K562 (cell line): ENCODE measurements around the gene MKS1. TPM values are rescaled to one million over a fixed set of nuclear protein-coding genes. Genes with fewer than 3 reads are reported as not detected.

Source experiments
- ATAC-seq: fragments of 200-7000 bp; cut with Tn5 transposase; 3 replicates; pipeline ENCODE4 v1.9.1; 2020; ENCODE audit warnings: moderate library complexity
- BruUV-seq: library from RNA; stranded (reverse); fragments of 400-500 nt; replicated peaks from 2 replicates; lab custom pipeline; 2021; lab: Mats Ljungman, UMichigan
- CTCF ChIA-PET: fragments of 300-600 bp; formaldehyde crosslinking; extraction: SDS; loops from one replicate; lab custom pipeline; 2021; ENCODE audit warnings: low intra/inter-chr PET ratio; lab: Yijun Ruan, JAX
- POLR2A ChIA-PET: fragments of 300-600, 350-650 bp; sonication (Branson Sonifier 250); formaldehyde crosslinking; extraction: SDS; loops from one replicate; lab custom pipeline; 2021; ENCODE audit warnings: antibody characterized with exemption, inconsistent platforms; lab: Yijun Ruan, JAX
- DNase-seq, 4 experiments: peaks; one replicate each; pipeline versions ENCODE4 v3.0.0 to v3.0.0-alpha.2; 2011 to 2018; ENCODE audit warnings: low spot score in 3 of 4, mixed read lengths in 3 of 4; ENCODE audit errors: extremely low read depth in 1 of 4
- FAIRE-seq: peaks from 2 replicates; lab custom pipeline; 2011; peaks lifted over from hg19 to GRCh38; lab: Jason Lieb, UNC
- H2AFZ ChIP-seq: 2 replicates; pipeline ENCODE4 v1.6.0; 2011; ENCODE audit warnings: low read depth, low read length, control low read depth, inconsistent platforms
- H3K27ac ChIP-seq: fragments of 200-600 bp; 3 replicates; pipeline ENCODE4 v1.8.0; 2011; ENCODE audit warnings: low read depth, mild to moderate bottlenecking, control low read depth, inconsistent platforms, low read length, moderate library complexity, mixed read lengths; ENCODE audit errors: extremely low read depth
- H3K27me3 ChIP-seq, 2 experiments: fragments of 300-600 bp in 1 of 2; 2 replicates in 1 of 2; 3 replicates in 1 of 2; pipeline versions ENCODE4 v1.6.0 to v1.8.0; 2011; ENCODE audit warnings: inconsistent platforms in 2 of 2, low read length in 2 of 2, mild to moderate bottlenecking in 1 of 2, mixed read lengths in 1 of 2, moderate library complexity in 1 of 2; ENCODE audit not compliant: control insufficient read depth in 2 of 2, insufficient read depth in 2 of 2
- H3K36me3 ChIP-seq: fragments of 300-600 bp; 3 replicates; pipeline ENCODE4 v1.8.0; 2011; ENCODE audit warnings: mild to moderate bottlenecking, low read length, inconsistent platforms; ENCODE audit not compliant: control insufficient read depth, insufficient read depth
- H3K4me1 ChIP-seq, 2 experiments: fragments of 200-600 bp in 1 of 2; replicated peaks in 1 of 2; 2 replicates in 1 of 2; 3 replicates in 1 of 2; pipeline versions ENCODE4 v1.5.1 to v1.8.0; 2011; ENCODE audit warnings: inconsistent platforms in 2 of 2, low read length in 2 of 2, mild to moderate bottlenecking in 1 of 2, mixed read lengths in 1 of 2, moderate library complexity in 1 of 2; ENCODE audit not compliant: control insufficient read depth in 2 of 2, insufficient read depth in 2 of 2
- H3K4me2 ChIP-seq: 2 replicates; pipeline ENCODE4 v1.6.1; 2011; ENCODE audit warnings: low read length, control low read depth, inconsistent platforms, mixed read lengths; ENCODE audit not compliant: insufficient read depth
- H3K4me3 ChIP-seq: fragments of 200-600 bp; sonication (generic), shearing (Covaris generic); 2 replicates; pipeline ENCODE4 v1.5.1; 2016; ENCODE audit warnings: control low read depth, inconsistent platforms
- H3K79me2 ChIP-seq: fragments of 200-600 bp; 3 replicates; pipeline ENCODE4 v1.8.0; 2011; ENCODE audit warnings: low read length, inconsistent platforms; ENCODE audit not compliant: control insufficient read depth, insufficient read depth
- H3K9ac ChIP-seq, 2 experiments: 2 replicates each; pipeline versions ENCODE4 v1.6.0 to v1.6.1; 2011; ENCODE audit warnings: low read depth in 2 of 2, low read length in 2 of 2, control low read depth in 1 of 2, inconsistent platforms in 1 of 2, mild to moderate bottlenecking in 1 of 2, mixed read lengths in 1 of 2; ENCODE audit not compliant: insufficient read depth in 1 of 2
- H3K9me1 ChIP-seq: one replicate; pipeline ENCODE4 v1.6.0; 2011; ENCODE audit warnings: inconsistent platforms, mild to moderate bottlenecking, low read length, moderate library complexity; ENCODE audit not compliant: control insufficient read depth, insufficient read depth
- H3K9me3 ChIP-seq: replicated peaks from 2 replicates; pipeline ENCODE4 v1.5.1; 2011; ENCODE audit warnings: low read depth, low read length, inconsistent platforms; ENCODE audit not compliant: control insufficient read depth, insufficient read depth
- H4K20me1 ChIP-seq: replicated peaks from 2 replicates; pipeline ENCODE4 v1.6.1; 2011; ENCODE audit warnings: low read length, inconsistent platforms, mixed read lengths; ENCODE audit not compliant: control insufficient read depth, insufficient read depth
- ELF1 ChIP-seq: fragments of 200-800 bp; sonication (Bioruptor generic); IDR thresholded peaks from 2 replicates; pipeline ENCODE4 v1.6.1; 2016; ENCODE audit warnings: missing genetic modification characterization, missing compliant biosample characterization
- MAFK ChIP-seq: IDR thresholded peaks from 2 replicates; pipeline ENCODE4 v1.6.1; 2011; ENCODE audit warnings: low read length, improper control_type of control experiment
- PCBP1 ChIP-seq: fragments of 200-400 bp; formaldehyde crosslinking; IDR thresholded peaks from 2 replicates; pipeline ENCODE4 v1.6.1; 2018; ENCODE audit warnings: mild to moderate bottlenecking, low read depth, low read length; ENCODE audit not compliant: poor library complexity, severe bottlenecking
- RAD21 ChIP-seq, 2 experiments: fragments of 250-450 bp in 1 of 2; fragments of 450-650 bp in 1 of 2; sonication (Bioruptor Pico) in 1 of 2; formaldehyde crosslinking in 1 of 2; IDR thresholded peaks in 1 of 2; conservative IDR thresholded peaks in 1 of 2; 2 replicates each; pipeline versions ENCODE4 v1.4.0 to v1.8.0; 2020 to 2022; ENCODE audit warnings: mild to moderate bottlenecking in 2 of 2, moderate library complexity in 1 of 2
- U2AF1 ChIP-seq: fragments of 200-400 bp; formaldehyde crosslinking; optimal IDR thresholded peaks from 2 replicates; pipeline ENCODE3; 2017; ENCODE audit warnings: mild to moderate bottlenecking, low read depth, low read length, moderate library complexity
- ZNF133 ChIP-seq: fragments of 250-450 bp; sonication (Bioruptor Pico); IDR thresholded peaks from 2 replicates; pipeline ENCODE4 v1.4.0; 2020; ENCODE audit warnings: mild to moderate bottlenecking
- WGBS: fragments of 100-300 bp; shearing (Covaris generic); methylation state at CpG from one replicate; pipeline ENCODE4 v1.1.6; 2016; ENCODE audit warnings: low coverage, mixed read lengths; ENCODE audit not compliant: insufficient coverage; ENCODE audit errors: missing lambda C conversion rate; 5-methylcytosine and 5-hydroxymethylcytosine counted together
- in situ Hi-C: fragments of 300-500 bp; cut with MboI; formaldehyde crosslinking; loops from 4 replicates; pipeline ENCODE4 v1.15.0; 2018; ENCODE audit warnings: inconsistent platforms, mixed read lengths
- intact Hi-C: fragments of 100-400 bp; cut with micrococcal nuclease; formaldehyde crosslinking; loops from 2 replicates; pipeline ENCODE4 v1.14.2; 2022
- polyA plus RNA-seq, 8 experiments: library from polyadenylated mRNA; depleted of rRNA in 4 of 8; stranded (reverse) in 5 of 8; unstranded in 3 of 8; fragments of >200 nt; fragmentation: Nextera tagmentation in 2 of 8; fragmentation: Illumina TruSeq in 1 of 8; extraction: Ambion mirVana in 2 of 8; extraction: Trizol in 1 of 8; gene quantifications; 2 replicates each; pipeline versions ENCODE4 v1.2.1 to v1.2.3, GENCODE V29; 2011 to 2014; ENCODE audit warnings: inconsistent platforms in 1 of 8, missing spikeins in 1 of 8
- total RNA-seq, 7 experiments: library from RNA; depleted of rRNA in 6 of 7; stranded (reverse); fragments of >200 nt in 6 of 7; fragmentation: Illumina TruSeq in 2 of 7; extraction: Trizol in 2 of 7; gene quantifications; 2 replicates each; pipeline versions ENCODE4 v1.2.1 to v1.2.3, GENCODE V29; 2011 to 2021; ENCODE audit warnings: low replicate concordance in 1 of 7
- TF ChIP-seq, protein P1 (sequence below), 3 experiments: IDR thresholded peaks in 2 of 3; conservative IDR thresholded peaks in 1 of 3; 2 replicates each; pipeline ENCODE4 v1.5.1; 2011 to 2012; ENCODE audit warnings: low read length in 3 of 3, mild to moderate bottlenecking in 3 of 3, control low read depth in 2 of 3, improper control_type of control experiment in 1 of 3, inconsistent platforms in 1 of 3, low read depth in 1 of 3, mixed read lengths in 1 of 3, moderate library complexity in 1 of 3; ENCODE audit not compliant: insufficient read depth in 2 of 3

MKS1 gene
- total and polyA plus RNA-seq, 9 of the 15 experiments (the other 6 are each of a cell fraction or from before 2014, with no cell fraction given), result 16.3 to 31.0 (median 25.9) TPM

DNA sequence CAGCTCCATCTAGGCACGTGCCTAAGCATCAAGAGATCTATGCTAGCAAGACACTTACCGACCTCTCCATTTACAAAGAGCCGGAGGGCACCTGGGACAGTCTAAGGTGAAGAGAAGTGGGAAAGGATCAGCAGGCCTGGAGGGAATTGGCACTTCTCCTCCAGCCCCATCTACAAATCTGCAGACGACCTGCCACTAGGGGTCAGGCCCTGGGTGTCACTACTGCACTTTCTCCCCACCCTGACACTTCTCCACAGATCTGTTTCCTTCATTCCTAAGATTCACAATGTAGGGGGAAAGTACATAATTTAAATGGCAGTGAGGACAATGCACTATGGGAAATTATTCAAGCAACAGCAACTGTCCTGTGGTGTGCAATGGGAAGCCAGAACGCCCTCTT lies 8.1 kb downstream of the MKS1 start:
- peak; percentile 59 for FAIRE-seq
- intact Hi-C loops, result no loop called here
- H4K20me1 ChIP-seq, result no peaks in the 10 kb centered on the region
- H3K36me3 ChIP-seq, result peaks cover 71% of the 10 kb centered on the region; the same call in 2 of the 3 replicates
- H3K4me3 ChIP-seq, result no peak overlapping the region
- ChIA-PET POLR2A (no interaction called here), CTCF (interaction anchor here (0.7 kb wide), 1 partner anchor 236 kb away, joined by 3 read pairs; no protein-coding TSS in a partner anchor)
- H2AFZ ChIP-seq, result no peak overlapping the region
- no peaks in the 10 kb centered on the region for H3K27me3 ChIP-seq
- no peaks in the 10 kb centered on the region for H3K9me1 ChIP-seq
- H3K9ac ChIP-seq, result no peak overlapping the region
- WGBS, result 62% methylated on average over 5 of the region's 5 CpGs
- in situ Hi-C loops, result no loop called here
- no peaks in the 10 kb centered on the region for H3K79me2 ChIP-seq
- H3K4me2 ChIP-seq, result no peak overlapping the region
- peak; percentile 54; the same call in 2 of the 3 replicates for ATAC-seq
- DNase-seq, result peak in 2 of 4 experiments; percentile 26 to 41
- no peaks in the 10 kb centered on the region for H3K9me3 ChIP-seq
- H3K27ac ChIP-seq, result no peak overlapping the region
- H3K4me1 ChIP-seq, result no peaks in the 10 kb centered on the region; a peak in 1 of 5 replicates
- no TSS peak for BruUV-seq
- peak in 1 of 2 experiments; percentile 23; a peak in 1 of 4 replicates for TF ChIP-seq RAD21 (CRISPR knock-in tag; conservative IDR thresholded peaks at IDR 0.05 in 1 of 2, IDR thresholded peaks at IDR 0.05 in 1 of 2)
- no peak for TF ChIP-seq MAFK
- TF ChIP-seq ZNF133 (CRISPR knock-in tag), result no peak
- TF ChIP-seq PCBP1, result no peak
- TF ChIP-seq U2AF1, result no peak
- TF ChIP-seq, protein P1, sequence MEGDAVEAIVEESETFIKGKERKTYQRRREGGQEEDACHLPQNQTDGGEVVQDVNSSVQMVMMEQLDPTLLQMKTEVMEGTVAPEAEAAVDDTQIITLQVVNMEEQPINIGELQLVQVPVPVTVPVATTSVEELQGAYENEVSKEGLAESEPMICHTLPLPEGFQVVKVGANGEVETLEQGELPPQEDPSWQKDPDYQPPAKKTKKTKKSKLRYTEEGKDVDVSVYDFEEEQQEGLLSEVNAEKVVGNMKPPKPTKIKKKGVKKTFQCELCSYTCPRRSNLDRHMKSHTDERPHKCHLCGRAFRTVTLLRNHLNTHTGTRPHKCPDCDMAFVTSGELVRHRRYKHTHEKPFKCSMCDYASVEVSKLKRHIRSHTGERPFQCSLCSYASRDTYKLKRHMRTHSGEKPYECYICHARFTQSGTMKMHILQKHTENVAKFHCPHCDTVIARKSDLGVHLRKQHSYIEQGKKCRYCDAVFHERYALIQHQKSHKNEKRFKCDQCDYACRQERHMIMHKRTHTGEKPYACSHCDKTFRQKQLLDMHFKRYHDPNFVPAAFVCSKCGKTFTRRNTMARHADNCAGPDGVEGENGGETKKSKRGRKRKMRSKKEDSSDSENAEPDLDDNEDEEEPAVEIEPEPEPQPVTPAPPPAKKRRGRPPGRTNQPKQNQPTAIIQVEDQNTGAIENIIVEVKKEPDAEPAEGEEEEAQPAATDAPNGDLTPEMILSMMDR (IDR thresholded peaks at IDR 0.05 in 2 of 3, conservative IDR thresholded peaks at IDR 0.05 in 1 of 3; ENCODE audit: insufficient read depth in 2 of 3, low read depth in 1 of 3, low read length in 3 of 3), result peak; percentile 35 to 58 (median 51); a peak in 5 of 6 replicates
- no peak for TF ChIP-seq ELF1 (tag)
- TF ChIP-seq, all 486 proteins: peak for 2
